IPS-20b (cell line): ENCODE measurements around the gene LRRC37B.
"Not testable (repeated sequence)": the region's sequence is repeated elsewhere in the genome, so short reads cannot be mapped to it uniquely, and the experiment has no call there.

Experiments
- H3K27ac ChIP-seq: one replicate; pipeline ENCODE4 v1.5.1; 2013; ENCODE audit warnings: low read length
- H3K27me3 ChIP-seq: 2 replicates; pipeline ENCODE4 v1.6.1; 2013; ENCODE audit warnings: mild to moderate bottlenecking, low read length, inconsistent platforms; ENCODE audit not compliant: insufficient read depth
- H3K36me3 ChIP-seq: 2 replicates; pipeline ENCODE4 v1.6.1; 2013; ENCODE audit warnings: low read depth, mild to moderate bottlenecking, inconsistent platforms, low read length, moderate library complexity; ENCODE audit not compliant: insufficient read depth
- H3K4me1 ChIP-seq: 2 replicates; pipeline ENCODE4 v1.6.1; 2013; ENCODE audit warnings: mild to moderate bottlenecking, control low read depth, inconsistent platforms, low read length, moderate library complexity; ENCODE audit not compliant: insufficient read depth
- H3K4me3 ChIP-seq: 2 replicates; pipeline ENCODE4 v1.5.1; 2013; ENCODE audit warnings: mild to moderate bottlenecking, low read length, inconsistent platforms
- H3K9ac ChIP-seq: 2 replicates; pipeline ENCODE4 v1.6.1; 2013; ENCODE audit warnings: low read depth, mild to moderate bottlenecking, inconsistent platforms, low read length, moderate library complexity
- H3K9me3 ChIP-seq: 2 replicates; pipeline ENCODE4 v1.6.1; 2013; ENCODE audit warnings: mild to moderate bottlenecking, low read depth, low read length, inconsistent platforms; ENCODE audit not compliant: insufficient read depth

Gene LRRC37B

DNA sequence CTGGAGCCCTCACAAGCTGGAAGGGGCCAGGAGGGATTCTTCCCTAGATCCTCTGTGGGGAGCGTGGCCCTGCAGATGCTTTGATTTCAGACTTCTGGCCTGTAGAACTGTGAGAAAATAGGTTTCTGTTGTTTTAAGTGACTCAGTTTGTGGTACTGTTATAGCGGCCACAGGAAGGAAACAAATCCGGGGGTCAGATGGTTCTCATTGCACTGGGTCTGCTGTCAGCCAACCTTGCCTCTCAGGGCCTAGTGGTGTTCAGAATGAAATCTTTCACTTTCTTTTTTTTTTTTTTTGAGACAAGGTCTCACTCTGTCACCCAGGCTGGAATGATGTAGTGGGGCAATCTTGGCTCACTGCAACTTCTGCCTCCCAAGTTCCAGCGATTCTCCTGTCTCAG lies 64.8 kb downstream of the LRRC37B start:
- H3K9ac ChIP-seq, H3K27ac ChIP-seq, H3K4me3 ChIP-seq: not testable (repeated sequence)

DNA sequence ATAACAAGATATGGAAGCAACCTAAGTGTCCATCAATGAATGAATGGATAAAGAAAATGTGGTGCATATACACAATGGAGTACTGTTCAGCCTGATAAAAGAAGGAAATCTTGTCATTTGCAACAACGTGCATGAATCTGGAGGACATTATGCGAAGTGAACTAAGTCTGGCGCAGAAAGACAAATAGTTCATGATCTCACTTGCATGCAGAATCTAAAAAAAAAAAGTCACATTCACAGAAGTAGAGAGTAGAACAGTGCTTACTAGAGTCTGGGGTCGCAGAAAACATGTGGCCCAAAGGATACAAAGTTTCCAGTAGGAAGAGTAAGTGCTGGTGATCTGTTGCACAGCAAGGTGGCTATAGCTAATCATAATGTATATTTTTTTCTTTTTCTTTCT lies 65.9 kb downstream of the LRRC37B start:
- not testable (repeated sequence) for H3K4me1 ChIP-seq, H3K9me3 ChIP-seq, H3K9ac ChIP-seq, H3K4me3 ChIP-seq, H3K27ac ChIP-seq, H3K36me3 ChIP-seq, H3K27me3 ChIP-seq

More for the DNA sequence above, 64.8 kb downstream of the LRRC37B start:
- not testable (repeated sequence) for H3K27me3 ChIP-seq, H3K9me3 ChIP-seq, H3K4me1 ChIP-seq, H3K36me3 ChIP-seq

DNA sequence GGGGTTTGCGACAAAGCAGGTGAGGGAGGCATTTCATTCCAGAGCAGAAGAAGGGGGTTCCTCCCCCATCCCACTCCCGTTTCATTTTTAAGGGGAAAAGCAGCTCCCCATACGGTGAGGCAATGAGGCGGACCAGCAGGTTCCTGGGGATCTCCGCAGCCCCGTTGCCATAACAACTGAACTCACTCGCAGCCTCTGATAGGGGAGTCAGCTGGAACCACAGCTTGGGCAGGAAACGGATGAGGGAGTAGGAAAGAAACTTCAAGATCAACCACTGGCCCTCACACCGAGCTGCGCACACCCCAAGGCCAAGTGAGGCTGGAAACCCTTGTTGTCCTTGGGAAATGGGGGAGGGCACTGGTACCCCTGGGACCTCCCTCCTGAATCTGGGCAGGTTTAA lies 72.6 kb downstream of the LRRC37B start:
- not testable (repeated sequence) for H3K27ac ChIP-seq, H3K9me3 ChIP-seq, H3K4me3 ChIP-seq

DNA sequence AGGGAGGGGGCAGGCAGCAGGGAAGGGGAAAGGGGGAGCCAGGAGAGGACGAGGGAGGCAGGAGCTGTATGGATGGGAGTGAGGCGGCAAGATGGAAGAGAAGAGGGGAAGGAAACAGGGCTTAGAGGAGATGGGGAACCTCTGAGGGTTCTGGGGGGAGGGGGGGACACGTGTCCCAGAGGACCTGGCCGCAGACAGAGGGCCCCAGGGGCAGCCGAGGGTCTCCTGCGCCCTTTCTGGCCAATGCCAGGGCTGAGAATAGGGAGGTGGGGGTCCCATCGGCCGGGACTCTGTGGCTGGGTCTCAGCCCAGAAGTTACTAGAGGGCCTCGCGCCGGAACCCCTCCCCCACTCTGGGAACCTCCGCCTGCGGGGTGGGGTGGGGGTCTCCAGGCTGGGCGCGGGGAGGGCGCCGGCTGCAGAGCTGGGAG lies 76.4 kb downstream of the LRRC37B start:
- not testable (repeated sequence) for H3K27me3 ChIP-seq, H3K9me3 ChIP-seq, H3K36me3 ChIP-seq, H3K4me1 ChIP-seq
- H3K27ac ChIP-seq = peak overlapping the region; percentile 77
- H3K9ac ChIP-seq = peak overlapping the region; percentile 72; the same call in 1 of the 2 replicates
- H3K4me3 ChIP-seq = peak overlapping the region; percentile 67; the same call in 1 of the 2 replicates

More for the DNA sequence above, 72.6 kb downstream of the LRRC37B start:
- H3K9ac ChIP-seq, H3K27me3 ChIP-seq, H3K36me3 ChIP-seq, H3K4me1 ChIP-seq: not testable (repeated sequence)

DNA sequence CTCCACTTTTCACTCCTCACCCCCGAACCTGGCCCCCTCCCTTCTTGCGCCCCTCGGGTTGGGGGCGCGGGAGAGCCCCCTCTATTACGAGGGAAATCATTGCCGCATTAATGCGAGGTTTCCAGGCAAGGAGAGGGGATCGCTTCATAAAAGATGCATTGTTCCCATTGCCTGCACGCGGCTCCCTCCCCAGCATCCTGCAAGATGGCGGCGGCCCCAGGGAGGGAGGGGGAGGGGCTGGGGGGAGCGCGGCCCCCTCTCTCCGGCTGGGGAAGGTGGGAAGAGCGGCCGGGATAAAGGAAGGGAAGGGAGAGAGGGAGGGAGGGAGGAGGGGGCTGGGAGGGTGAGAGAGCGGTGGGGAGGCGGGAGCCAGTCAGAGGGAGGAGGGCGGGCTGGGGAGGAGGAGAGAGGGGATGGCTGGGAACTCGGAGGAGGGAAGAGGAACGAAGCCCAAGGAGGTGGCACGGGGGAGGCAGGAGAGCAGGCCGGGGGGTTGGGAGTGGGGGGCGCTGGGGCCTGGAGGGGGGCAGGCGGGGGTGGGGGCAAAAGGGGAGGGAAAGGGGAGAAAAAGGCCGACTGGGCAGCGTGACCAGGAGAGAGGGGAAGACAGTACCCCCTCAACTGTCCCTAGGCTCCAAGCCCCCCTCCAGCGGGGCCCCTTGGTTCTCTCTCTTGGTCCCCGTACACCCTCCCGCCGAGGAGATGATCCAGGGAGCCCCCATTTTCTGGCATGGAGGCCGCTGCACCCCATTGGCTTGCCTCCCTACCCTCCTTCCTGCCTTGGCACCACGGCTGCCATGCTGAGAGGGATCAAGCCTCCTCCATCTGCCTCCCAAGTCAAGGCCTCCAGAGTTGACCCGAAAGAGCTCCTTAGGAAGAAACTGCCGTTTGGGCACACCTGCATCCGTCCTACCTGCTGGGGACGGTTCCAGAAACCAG lies 77.1 kb downstream of the LRRC37B start:
- peak overlapping the region; percentile 72; the same call in 1 of the 2 replicates for H3K9ac ChIP-seq
- peak overlapping the region; percentile 67; the same call in 1 of the 2 replicates for H3K4me3 ChIP-seq

DNA sequence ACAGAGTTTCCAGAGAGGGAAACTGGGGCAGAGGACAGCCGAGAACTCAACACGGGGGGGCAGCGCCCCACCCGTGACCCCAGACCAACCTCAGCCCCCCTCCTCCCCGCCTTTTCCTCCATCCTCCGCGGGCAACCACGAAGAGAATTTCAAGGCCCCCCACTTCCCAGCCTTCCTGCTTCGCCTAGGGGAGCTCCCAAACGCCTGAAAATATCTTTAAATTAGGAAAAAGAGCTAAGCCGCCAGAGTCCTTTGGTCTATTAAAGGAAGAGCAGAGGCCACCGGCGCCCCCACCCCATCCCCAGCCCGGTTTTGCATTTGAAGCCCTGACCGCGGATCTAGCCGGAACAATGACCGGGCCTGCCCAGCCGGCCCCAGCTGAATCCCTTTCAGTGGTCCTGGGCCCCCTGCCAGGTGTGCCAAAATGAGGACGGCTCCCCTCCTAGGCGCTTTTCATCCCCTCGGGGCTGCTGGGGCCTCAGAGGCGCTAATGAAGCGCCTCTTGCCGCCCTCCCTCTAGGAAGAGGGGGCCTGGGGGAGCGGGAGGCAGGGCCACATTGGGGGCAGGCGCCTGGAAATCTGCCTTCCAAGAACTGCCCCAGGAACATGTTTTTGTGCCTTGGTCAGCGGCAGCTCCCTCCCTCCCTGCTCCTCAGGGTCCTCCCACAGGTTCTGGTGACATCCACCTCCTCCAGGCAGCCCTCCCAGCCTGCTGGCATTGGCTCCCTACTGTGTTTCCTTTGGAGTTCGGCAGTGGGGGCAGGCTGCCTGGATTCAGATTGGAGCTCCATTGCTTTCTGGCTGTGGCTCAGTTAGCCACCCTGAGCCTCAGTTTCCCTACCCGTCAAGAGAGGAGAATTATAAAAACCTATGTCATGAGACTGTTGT lies 78.0 kb downstream of the LRRC37B start:
- H3K27me3 ChIP-seq, H3K27ac ChIP-seq, H3K9me3 ChIP-seq, H3K4me1 ChIP-seq, H3K36me3 ChIP-seq: not testable (repeated sequence)
- H3K4me3 ChIP-seq = peak overlapping the region; percentile 40; the same call in 1 of the 2 replicates
- peak overlapping the region; percentile 45; the same call in 1 of the 2 replicates for H3K9ac ChIP-seq

More for the DNA sequence above, 77.1 kb downstream of the LRRC37B start:
- not testable (repeated sequence) for H3K36me3 ChIP-seq, H3K4me1 ChIP-seq, H3K27ac ChIP-seq, H3K27me3 ChIP-seq, H3K9me3 ChIP-seq

DNA sequence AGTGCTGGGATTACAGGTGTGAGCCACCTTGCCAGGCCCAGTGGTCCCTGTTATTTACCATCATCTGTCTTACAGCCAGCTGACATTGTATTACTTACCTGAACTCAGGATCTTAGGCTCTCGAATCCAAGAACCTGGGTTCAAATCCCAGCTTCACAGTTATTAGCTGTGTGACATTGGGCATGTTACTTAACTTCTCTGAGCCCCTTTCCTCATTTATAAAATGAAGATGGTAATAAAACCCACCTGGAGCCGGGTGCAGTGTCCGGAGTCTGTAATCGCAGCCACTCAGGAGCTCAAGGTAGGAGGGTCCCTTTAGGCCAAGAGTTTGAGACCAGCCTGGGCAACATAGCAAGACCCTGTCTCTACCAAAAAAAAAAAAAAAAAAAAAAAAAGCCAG lies 79.7 kb downstream of the LRRC37B start:
- not testable (repeated sequence) for H3K27ac ChIP-seq, H3K36me3 ChIP-seq, H3K9me3 ChIP-seq, H3K9ac ChIP-seq, H3K27me3 ChIP-seq, H3K4me1 ChIP-seq, H3K4me3 ChIP-seq

DNA sequence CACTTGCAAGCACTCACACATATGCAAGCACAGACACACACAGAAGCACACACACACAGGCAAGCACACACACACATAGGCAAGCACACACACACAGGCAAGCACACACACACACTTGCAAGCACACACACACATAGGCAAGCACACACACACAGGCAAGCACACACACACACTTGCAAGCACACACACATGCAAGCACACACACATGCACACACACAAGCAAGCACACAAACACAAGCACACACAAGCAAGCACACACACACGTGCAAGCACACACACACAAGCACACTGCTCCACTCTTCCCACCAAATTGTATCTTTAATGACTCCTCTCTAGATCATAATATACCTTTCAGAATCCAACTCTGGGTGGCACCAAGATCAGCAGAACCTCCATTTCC lies 84.9 kb downstream of the LRRC37B start:
- not testable (repeated sequence) for H3K4me3 ChIP-seq, H3K27ac ChIP-seq, H3K36me3 ChIP-seq, H3K9ac ChIP-seq, H3K27me3 ChIP-seq, H3K9me3 ChIP-seq, H3K4me1 ChIP-seq

DNA sequence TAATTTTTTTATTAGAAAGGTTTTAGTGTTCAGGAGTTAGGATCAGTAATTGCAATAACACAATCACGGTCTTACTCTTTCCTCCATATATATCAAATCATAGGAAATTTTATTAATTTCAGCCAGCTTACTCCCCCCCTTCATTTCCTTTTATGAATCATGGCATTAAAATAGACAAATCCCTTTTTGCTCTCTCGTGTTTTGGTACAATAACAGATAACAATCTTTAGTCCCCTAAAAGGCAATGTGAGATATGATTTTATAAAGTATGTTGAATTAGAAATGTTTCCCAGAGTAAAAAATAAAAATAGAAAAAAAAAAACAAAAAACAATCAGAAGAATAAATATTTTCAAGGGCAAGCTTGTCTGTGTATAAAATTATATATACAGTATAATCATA lies 92.5 kb downstream of the LRRC37B start:
- no peaks in the 10 kb centered on the region for H3K9me3 ChIP-seq

DNA sequence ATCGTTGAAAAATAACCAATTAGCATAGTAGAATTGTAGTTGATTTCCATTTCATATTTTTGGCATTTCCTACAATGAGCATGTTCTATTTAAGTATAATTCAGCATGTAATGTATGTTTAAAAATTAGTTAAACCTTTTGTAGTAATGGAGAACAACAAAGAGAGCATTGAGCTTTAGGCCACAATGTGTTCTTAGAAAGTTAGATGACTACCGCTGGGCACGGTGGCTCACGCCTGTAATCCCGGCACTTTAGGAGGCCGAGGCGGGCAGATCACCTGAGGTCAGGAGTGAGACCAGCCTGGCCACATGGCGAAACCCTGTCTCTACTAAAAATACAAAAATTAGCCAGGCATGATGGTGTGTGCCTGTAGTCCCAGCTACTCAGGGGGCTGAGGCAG lies 93.1 kb downstream of the LRRC37B start:
- not testable (repeated sequence) for H3K27ac ChIP-seq, H3K4me1 ChIP-seq, H3K36me3 ChIP-seq, H3K9ac ChIP-seq, H3K9me3 ChIP-seq, H3K27me3 ChIP-seq, H3K4me3 ChIP-seq

More for the DNA sequence above, 92.5 kb downstream of the LRRC37B start:
- Histone ChIP-seq H3K36me3 (no peaks in the 10 kb centered on the region), H3K27ac (no peak overlapping the region), H3K9ac (no peak overlapping the region), H3K27me3 (no peaks in the 10 kb centered on the region), H3K4me3 (no peak overlapping the region), H3K4me1 (peaks cover 6% of the 10 kb centered on the region; the same call in 1 of the 2 replicates)

DNA sequence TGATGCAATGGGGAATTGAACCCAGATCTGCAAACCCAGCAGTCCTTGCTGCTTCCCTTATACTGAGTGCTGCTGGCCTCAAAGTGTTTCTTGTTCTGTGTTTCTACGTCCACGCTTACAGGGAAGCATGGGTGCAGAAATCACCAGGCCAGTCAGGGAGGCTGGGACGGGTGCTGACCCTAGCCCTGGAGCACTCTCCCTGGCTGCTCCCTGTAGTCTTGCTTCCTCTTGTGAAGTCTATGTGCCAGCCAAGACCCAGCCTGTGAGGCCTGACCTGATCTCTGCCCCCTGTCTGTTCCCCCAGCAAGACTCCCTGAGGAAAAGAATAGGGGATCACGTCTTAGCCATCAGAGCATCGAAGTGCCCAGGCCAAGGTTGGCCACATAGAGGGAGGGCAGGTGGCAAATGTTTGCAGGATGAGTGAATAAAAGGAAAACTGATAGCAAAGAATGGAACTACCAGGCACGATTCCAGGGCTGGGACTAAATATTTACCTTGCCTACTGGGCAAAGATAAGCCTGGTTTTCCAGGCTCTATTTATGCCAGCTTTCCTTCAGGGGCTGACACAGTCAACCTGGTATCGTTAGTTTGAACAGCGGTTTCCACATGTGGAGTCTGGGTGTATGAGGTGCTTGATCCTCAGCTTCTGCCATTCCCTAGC lies 93.9 kb downstream of the LRRC37B start:
- no peaks in the 10 kb centered on the region for H3K27me3 ChIP-seq
- H3K36me3 ChIP-seq = no peaks in the 10 kb centered on the region
- no peak overlapping the region for H3K27ac ChIP-seq
- H3K4me3 ChIP-seq = no peak overlapping the region
- H3K9me3 ChIP-seq = no peaks in the 10 kb centered on the region
- H3K4me1 ChIP-seq = peaks cover 6% of the 10 kb centered on the region; the same call in 1 of the 2 replicates
- no peak overlapping the region for H3K9ac ChIP-seq
